Cortex of kidney (tissue), 1 donor: Measurements from ENCODE around the gene PXDN.
"Not testable (repeated sequence)": the region's sequence is repeated elsewhere in the genome, so short reads cannot be mapped to it uniquely, and the experiment has no call there.

Source experiments
- DNase-seq: peaks from one replicate; lab custom pipeline; 2025; lab: John Stamatoyannopoulos, UW

Gene PXDN

GRCh38 chr2:1740716-1741589 lies 3.4 kb downstream of the PXDN start:
- DNase-seq = no peak

GRCh38 chr2:1739961-1740715 lies 4.2 kb downstream of the PXDN start:
- no peak for DNase-seq

- DNase-seq = no peak
Measured at GRCh38 chr2:1739322-1739957, 4.9 kb downstream of the PXDN start.

GRCh38 chr2:1738646-1739302 lies 5.5 kb downstream of the PXDN start:
- DNase-seq = no peak

GRCh38 chr2:1738163-1738562 lies 6.2 kb downstream of the PXDN start:
- no peak for DNase-seq

- DNase-seq = no peak
Measured at GRCh38 chr2:1736997-1737480, 7.3 kb downstream of the PXDN start.

GRCh38 chr2:1736045-1736444 lies 8.3 kb downstream of the PXDN start:
- DNase-seq = no peak

GRCh38 chr2:1733298-1733697 lies 11.0 kb downstream of the PXDN start:
- not testable (repeated sequence) for DNase-seq

GRCh38 chr2:1731963-1732768 lies 12.1 kb downstream of the PXDN start:
- DNase-seq = no peak

GRCh38 chr2:1731447-1731962 lies 12.8 kb downstream of the PXDN start:
- DNase-seq = no peak

GRCh38 chr2:1730015-1730927 lies 14.0 kb downstream of the PXDN start:
- no peak for DNase-seq

- DNase-seq = no peak
Measured at GRCh38 chr2:1729242-1729641, 15.1 kb downstream of the PXDN start.

GRCh38 chr2:1728821-1729220 lies 15.5 kb downstream of the PXDN start:
- no peak for DNase-seq

- no peak for DNase-seq
Measured at GRCh38 chr2:1727796-1728474, 16.4 kb downstream of the PXDN start.

- DNase-seq = no peak
Measured at GRCh38 chr2:1727101-1727771, 17.1 kb downstream of the PXDN start.

GRCh38 chr2:1726558-1726957 lies 17.8 kb downstream of the PXDN start:
- DNase-seq = no peak

GRCh38 chr2:1724351-1724750 lies 20.0 kb downstream of the PXDN start:
- not testable (repeated sequence) for DNase-seq

GRCh38 chr2:1723397-1724042 lies 20.8 kb downstream of the PXDN start:
- no peak for DNase-seq
